Fibroblast of pulmonary artery (primary cell): Measurements from ENCODE around the gene ZNF436.
"Not testable (repeated sequence)": the region's sequence is repeated elsewhere in the genome, so short reads cannot be mapped to it uniquely, and the experiment has no call there.

Experiments used
- DNase-seq: peaks from one replicate; pipeline ENCODE4 v3.0.0-alpha.2; 2010; ENCODE audit warnings: low read depth
- H3K4me3 ChIP-seq: replicated peaks from 2 replicates; pipeline ENCODE4 v1.5.1; 2011; ENCODE audit warnings: low read depth, mild to moderate bottlenecking, control low read depth, low read length, moderate library complexity
- TF ChIP-seq, protein P1 (sequence below): IDR thresholded peaks from 2 replicates; pipeline ENCODE4 v1.5.1; 2011; ENCODE audit warnings: mild to moderate bottlenecking, control low read depth, low read length, inconsistent platforms; ENCODE audit errors: missing control alignments

The ZNF436 gene

GRCh38 chr1:23384312-23385058, 14.8 kb upstream of the ZNF436 start:
- peak; percentile 84 for DNase-seq
- TF ChIP-seq, protein P1, sequence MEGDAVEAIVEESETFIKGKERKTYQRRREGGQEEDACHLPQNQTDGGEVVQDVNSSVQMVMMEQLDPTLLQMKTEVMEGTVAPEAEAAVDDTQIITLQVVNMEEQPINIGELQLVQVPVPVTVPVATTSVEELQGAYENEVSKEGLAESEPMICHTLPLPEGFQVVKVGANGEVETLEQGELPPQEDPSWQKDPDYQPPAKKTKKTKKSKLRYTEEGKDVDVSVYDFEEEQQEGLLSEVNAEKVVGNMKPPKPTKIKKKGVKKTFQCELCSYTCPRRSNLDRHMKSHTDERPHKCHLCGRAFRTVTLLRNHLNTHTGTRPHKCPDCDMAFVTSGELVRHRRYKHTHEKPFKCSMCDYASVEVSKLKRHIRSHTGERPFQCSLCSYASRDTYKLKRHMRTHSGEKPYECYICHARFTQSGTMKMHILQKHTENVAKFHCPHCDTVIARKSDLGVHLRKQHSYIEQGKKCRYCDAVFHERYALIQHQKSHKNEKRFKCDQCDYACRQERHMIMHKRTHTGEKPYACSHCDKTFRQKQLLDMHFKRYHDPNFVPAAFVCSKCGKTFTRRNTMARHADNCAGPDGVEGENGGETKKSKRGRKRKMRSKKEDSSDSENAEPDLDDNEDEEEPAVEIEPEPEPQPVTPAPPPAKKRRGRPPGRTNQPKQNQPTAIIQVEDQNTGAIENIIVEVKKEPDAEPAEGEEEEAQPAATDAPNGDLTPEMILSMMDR = no peak
- no peak overlapping the region for H3K4me3 ChIP-seq

GRCh38 chr1:23383577-23384311, 14.1 kb upstream of the ZNF436 start:
- no peak overlapping the region for H3K4me3 ChIP-seq
- peak; percentile 45 for DNase-seq
- TF ChIP-seq, protein P1 = no peak

DNA sequence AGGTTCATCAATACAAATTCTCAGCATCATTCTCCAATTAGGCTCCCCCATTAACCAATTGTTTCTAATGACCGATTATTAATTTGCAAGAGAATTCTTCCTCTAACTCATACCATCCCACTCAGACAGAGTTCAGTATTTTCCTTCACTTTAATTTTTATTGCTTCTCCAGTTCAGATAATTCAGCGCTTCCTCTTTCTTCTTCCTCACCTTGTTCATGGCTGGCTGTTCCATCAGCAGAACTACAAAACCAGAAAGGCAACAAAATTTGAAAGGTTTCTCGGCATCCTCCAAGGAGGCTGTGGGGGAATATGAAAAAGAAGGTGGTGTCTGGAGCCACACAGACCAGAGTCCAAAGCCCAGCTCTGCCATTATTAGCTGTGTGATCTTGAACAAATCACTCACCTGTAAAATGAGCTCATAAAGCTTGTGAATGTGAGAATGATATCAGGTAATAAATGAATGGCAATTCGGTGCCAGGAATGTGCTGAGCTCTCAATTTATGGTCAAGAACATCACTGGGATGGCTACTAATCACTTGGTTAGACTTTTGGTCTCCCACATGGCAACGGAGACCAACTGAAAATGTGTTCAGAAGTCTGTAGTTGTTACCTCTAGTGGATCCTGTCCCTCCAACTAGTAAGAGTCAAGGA, 11.7 kb upstream of the ZNF436 start:
- H3K4me3 ChIP-seq = no peak overlapping the region
- TF ChIP-seq, protein P1 = no peak
- no peak for DNase-seq

GRCh38 chr1:23380719-23381118, 11.1 kb upstream of the ZNF436 start:
- no peak for DNase-seq
- no peak overlapping the region for H3K4me3 ChIP-seq
- TF ChIP-seq, protein P1 = no peak

DNA sequence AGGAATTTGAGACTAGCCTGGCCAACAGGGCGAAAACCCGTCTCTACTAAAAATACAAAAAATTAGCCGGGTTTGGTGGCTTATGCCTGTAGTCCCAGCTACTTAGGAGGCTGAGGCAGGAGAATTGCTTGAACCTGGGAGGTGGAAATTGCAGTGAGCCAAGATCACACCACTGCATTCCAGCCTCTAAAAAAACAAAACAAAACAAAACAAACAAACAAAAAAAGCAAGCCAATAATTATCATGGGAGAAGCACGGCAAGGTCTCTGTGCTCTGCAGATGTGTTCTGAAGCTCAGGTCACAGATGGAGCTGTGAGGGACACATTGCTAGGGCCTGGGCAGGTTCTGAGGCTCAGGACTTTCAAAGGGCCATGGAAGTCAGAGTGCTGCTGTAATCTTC, 10.6 kb upstream of the ZNF436 start:
- H3K4me3 ChIP-seq, DNase-seq: not testable (repeated sequence)

DNA sequence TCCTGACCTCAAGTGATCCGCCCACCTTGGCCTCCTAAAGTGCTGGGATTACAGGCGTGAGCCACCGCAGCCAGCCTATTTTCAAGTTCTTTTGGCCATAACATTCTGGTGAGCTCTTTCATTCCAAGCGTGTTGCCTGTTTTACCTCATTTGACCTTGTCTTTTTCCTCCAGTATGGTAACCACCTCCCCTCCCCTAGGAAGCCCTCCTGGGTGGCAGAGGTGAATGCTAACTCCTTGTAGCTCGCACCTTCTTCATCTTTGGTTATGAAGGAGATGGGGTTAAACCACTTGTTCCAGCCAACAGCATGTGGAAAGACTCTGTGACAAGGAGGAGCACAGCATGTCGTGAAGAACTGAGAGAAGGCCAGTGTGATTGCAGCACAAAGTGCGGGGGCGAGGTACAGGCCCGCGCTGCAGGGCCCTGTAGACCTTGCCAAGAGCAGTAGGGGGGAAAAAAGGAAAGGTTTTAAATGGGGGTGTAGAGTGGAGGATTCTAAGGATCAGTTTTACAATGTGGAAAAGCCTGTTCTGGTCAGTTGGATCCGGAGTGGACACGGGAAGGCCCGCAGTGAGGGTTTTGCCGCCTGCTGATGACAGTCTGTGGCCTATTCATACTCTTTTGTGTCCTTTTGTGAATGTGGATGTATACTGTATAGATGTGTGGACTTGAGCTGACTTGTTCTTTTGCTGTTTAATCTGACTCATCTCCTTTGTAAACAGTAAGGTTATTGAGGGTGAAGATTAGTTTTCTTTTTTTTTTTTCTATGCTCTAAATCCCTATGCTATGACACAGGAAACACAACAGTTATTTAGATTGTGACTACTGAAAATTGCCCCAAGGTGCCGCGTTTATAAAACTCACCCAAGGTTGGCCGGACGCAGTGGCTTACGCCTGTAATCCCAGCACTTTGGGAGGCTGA, 7.5 kb upstream of the ZNF436 start:
- H3K4me3 ChIP-seq = no peak overlapping the region
- DNase-seq = peak; percentile 78
- TF ChIP-seq, protein P1 = no peak

DNA sequence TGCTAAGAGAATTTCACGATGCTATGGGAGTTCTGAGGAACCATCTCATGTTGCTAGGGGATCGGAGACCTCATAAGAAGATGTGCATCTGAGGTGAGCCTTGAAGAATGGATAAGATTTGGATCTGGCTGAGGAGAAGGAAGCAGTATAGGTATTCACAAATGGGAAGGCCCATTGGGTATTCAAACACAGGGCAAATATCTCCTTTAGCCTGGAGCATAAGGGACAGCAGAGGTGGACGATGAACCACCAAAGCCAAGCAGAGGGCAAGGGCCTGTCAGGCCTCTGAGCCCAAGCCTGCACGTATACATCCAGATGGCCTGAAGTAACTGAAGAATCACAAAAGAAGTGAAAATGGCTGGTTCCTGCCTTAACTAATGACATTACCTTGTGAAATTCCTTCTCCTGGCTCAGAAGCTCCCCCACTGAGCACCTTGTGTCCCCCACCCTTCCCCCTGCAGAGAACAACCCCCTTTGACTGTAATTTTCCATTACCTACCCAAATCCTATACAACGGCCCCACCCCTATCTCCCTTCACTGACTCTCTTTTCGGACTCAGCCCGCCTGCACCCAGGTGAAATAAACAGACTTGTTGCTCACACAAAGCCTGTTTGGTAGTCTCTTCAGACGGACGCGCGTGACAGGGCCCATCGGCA, 4.6 kb upstream of the ZNF436 start:
- not testable (repeated sequence) for DNase-seq, H3K4me3 ChIP-seq
